NCI-H1417 (cell line): ENCODE measurements around the gene KCNJ12.
"Not testable (repeated sequence)": the region's sequence is repeated elsewhere in the genome, so short reads cannot be mapped to it uniquely, and the experiment has no call there.

Experiments
- DNase-seq, 3 experiments: peaks; one replicate each; lab custom pipeline; 2025; lab: John Stamatoyannopoulos, UW

The KCNJ12 gene

DNA sequence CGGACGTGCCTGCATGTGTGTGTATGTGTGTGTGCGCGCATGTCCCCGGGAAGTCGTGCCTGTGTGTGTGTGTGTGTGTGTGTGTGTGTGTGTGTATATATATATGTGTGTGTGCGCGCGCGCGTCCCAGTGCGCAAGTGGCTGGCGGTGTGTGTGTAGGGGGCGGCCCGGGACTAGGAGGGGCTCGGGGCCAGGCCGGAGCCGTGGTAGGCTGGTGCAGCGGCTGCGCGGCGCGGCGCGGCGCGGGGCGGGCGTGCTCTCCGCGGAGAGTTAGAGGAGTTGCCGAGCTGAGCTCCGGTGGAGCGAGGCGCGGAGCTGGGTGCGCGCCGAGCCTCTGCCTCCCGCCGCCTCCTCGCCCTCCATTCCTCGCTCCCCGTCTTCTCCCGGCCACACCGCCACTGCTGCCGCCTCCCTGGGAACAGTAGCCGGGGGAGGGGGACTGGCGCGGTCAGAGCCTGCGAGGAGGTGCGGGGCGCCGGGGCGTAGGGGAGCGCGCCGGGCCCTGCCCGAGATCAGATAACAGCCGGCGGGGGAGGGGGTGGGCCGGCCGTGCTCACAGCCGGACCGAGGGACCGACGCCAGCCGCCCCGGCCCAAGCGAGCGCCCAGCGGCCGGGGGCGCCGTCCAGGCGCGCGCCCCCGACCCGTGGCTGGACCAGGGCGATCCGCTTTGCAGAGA lies at the start of gene KCNJ12:
TSS of gene KCNJ12 (plus strand) at position 277 of the 678 bp plus-strand sequence. CDS start 38,986 bp downstream, outside the sequence.
- DNase-seq: peak in 2 of 3 experiments; percentile 29 to 48

DNA sequence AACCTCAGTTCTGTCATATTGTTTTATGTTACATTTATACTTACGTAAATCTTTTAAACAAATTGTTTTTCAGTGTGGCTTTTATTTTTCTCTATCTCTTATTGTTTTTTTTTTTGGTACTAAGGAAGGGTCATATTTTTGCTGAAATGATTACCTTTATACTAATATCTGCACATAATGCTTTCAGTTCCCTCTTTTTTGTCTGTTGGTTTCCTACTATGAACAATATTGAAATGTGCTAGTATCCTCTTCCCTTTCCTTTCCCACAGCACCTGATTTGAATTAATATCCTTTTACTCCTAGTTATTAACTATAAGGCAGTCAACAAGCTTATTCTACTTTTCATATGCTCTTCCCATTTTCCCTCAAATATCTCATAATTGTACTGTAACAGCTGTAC lies 48.2 kb upstream of the KCNJ12 start:
- not testable (repeated sequence) for DNase-seq

DNA sequence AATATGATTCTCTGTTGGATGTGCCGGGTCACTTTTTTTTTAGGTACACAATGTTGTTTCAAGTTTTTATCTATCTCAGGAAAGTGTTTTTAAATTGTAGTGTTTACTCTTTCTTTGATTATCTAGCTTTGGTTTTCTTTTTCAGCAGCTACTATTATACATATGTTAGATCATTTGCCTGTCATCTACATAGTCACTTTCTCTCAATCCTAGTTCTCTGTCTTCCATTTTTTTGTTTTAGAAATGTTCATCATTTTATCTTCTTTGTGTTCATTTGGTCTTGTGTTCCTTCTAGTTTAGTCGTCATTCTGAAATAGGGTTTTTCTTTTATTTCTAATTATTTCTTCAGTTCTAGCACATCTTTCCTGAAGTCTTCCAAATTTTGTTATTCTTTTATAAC lies 47.4 kb upstream of the KCNJ12 start:
- not testable (repeated sequence) for DNase-seq

DNA sequence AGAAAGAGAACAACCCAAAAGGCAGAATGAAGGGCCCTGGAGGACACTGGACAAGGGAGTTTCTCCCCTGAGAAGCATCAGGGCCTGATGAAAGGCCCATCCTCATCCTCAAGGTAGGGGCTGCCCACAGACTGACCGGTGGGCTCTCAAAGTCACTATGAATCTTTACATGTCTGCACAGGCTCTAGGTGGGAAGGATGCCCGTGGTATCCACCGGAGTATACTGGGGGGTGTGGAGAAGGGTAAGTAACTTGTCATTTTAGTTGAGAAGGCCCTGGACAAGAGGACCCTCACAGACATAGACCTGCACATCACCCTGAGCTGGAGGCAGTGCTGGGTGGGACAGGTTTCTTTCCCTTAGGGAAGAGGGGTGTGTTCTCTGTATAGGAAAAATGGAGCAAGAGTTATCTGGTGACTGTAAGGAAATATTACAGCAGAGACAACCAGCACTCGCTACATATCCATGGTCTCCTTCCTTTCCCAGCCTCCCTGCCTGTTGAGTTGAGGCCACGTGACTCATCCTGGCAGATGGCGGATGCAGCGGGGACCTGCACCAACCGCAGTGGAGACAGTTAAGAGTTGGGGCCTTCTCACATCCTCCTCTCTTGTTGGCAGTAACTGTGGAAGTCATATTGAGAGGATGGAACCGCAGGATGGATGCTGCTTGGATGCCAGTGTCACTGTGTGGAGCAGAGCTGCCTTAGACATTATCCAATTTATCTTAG lies 45.6 kb upstream of the KCNJ12 start:
- DNase-seq: no peak

DNA sequence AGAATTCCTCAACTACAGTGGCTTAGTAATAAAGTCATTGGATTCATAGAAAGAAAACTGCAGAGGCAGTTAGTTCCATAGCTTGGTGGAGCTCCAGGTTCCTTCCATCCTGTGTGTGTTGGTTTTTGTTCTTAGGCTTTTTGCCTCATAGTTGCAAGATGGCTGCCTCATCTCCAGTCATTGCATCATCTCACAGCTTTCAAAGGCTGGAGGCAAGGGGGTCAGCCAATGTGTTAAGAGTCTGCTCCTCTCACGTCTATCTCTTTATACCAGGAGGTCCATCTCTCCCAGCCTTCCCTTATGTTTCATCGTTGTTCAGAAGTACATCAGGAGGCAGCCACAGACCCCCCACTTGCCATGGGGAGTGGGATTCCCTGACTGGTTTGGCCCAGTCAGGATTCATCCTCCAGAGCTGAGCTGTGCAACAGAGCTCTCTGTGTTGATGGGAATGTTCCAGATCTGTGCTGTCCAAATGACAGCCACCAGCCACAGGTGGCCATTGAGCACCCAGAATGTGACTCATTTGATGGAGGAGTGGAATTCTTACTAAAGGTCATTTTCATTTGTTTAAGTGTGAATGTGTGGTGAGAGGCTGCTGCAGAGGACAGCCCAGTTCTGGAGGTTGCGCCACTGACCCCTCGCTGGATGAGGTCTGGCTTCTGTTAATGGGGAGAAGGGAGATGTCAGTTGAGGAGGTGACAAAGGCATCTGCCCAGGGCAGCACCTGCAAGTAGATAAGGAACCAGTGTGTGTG lies 39.4 kb upstream of the KCNJ12 start:
- not testable (repeated sequence) for DNase-seq

DNA sequence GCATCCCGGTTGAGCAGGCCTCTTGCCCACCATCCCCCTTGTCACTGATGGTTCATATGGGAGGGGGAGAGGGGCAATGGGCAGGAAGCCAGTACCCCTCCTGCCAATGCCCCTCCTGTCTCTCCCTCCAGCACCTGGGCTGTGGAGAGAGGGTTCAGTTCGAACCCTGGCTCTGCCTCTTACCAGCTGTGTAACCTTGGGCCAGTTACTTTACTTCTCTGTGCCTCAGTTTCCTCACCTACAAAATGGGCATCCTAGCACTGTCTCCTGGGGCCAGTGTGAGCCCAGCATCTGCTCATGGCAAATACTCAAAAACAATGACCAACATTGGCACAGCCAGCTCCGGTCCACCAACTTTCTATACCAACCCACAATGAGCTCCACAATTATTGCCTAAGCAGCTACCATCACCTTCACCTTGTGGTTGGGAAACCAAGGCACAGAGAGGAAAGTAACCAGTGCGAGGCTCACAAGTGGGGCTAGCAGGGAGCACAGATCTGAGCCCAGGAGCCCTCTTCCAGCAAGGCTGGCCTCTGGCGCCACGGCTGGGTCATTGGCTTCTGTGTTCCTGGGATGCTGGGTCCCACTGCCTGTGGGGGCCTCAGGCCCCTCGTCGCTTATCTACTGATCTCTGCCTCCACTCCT lies 38.1 kb upstream of the KCNJ12 start:
- DNase-seq: not testable (repeated sequence)

DNA sequence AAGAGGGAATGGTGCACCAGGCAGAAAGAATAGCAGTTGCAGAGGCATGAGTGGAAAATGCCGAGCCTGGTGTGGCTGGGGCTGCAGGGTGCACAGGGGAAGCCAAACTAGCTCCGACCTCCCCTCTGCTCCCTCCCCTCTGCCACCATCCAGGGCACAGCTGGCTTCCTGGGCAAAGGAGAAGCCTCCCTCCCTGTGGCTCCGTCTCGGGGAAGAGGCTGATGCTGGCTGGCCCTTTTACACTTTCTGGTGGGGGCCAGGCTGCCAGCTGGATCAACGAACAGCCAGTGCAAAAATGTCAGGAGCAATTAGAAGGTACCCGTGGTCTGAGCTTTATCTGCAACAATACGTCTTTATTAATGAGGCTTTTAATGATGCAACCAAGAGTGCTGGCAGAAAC lies 37.1 kb upstream of the KCNJ12 start:
- DNase-seq: no peak

DNA sequence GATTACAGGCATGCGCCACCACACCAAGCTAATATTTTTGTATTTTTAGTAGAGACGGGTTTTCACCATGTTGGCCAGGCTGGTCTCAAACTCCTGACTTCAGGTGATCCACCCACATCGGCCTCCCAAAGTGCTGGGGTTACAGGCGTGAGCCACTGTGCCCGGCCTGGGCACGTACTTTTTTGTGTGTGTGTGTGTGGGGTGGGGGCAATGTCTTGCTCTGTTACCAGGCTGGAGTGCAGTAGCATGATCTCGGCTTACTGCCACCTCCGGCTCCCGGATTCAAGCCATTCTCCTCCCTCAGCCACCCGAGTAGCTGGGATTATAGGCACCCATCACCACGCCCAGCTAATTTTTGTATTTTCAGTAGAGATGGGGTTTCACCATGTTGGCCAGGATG lies 36.6 kb upstream of the KCNJ12 start:
- not testable (repeated sequence) for DNase-seq

DNA sequence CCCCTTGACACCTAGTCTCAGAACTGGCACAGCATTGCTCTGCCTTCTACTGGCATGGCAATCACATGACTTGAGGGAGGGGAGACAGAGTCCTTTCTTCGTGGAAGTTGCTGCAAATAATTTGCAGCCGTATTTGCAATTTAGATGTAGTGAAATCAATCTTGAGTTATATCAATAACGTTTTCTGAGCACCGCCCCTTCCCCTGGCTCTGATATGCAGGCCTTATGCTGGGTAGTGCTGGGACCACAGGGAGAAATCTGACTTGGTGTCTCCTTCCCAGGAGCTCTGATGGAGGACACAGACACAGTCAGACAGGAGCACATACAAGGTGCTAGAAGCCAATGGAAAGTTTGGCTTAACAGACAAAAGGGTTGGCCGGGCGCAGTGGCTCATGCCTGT lies 35.8 kb upstream of the KCNJ12 start:
- DNase-seq: not testable (repeated sequence)

DNA sequence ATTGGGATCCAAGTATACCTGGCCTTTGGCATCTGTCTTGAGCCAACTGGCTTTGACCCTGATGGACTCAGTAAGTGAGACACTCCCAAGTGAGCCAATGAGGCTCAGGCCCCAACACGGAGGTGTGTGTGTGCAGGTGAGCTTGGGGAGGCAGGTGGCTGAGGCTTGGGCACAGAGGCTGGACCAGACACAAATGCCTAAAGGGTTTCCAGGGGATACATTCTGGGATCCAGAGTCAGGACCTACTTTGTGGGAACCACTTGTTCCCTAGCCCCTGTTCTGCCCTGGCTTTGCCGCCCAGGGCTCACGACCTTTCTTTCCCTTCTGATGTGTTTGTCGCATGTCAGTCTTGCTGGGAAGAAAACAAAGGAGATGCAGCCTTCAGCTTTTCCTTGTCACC lies 34.9 kb upstream of the KCNJ12 start:
- DNase-seq: not testable (repeated sequence)

DNA sequence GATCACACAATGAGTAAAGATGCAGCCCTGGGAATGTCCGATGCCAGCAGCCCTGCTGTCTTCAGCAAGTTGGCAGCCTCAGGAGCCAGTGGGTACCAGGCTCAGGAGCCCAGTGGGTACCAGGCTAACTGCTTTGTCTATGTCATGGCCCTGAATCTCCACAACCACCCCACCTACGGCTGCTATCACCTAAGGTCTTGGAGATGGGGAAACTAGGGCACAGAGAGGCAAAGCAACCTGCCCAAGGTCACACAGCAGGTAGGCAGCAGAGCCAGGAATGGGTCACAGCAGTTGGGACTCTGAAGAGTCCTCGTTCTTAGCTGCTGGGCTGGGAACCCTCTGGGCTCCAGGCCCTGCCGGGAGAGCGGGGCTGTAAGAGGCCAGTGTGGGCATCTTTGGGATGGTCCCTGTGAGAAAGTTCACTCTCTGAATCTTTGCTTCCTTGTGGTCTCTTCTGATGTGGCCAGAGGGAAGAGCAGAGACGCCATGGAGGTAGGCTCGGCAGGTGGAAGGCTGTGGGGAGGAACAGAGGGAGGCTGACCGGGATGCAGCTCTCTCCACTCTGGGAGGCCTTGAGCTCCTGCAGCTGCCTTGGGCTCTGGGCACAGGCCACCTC lies 34.1 kb upstream of the KCNJ12 start:
- not testable (repeated sequence) for DNase-seq

DNA sequence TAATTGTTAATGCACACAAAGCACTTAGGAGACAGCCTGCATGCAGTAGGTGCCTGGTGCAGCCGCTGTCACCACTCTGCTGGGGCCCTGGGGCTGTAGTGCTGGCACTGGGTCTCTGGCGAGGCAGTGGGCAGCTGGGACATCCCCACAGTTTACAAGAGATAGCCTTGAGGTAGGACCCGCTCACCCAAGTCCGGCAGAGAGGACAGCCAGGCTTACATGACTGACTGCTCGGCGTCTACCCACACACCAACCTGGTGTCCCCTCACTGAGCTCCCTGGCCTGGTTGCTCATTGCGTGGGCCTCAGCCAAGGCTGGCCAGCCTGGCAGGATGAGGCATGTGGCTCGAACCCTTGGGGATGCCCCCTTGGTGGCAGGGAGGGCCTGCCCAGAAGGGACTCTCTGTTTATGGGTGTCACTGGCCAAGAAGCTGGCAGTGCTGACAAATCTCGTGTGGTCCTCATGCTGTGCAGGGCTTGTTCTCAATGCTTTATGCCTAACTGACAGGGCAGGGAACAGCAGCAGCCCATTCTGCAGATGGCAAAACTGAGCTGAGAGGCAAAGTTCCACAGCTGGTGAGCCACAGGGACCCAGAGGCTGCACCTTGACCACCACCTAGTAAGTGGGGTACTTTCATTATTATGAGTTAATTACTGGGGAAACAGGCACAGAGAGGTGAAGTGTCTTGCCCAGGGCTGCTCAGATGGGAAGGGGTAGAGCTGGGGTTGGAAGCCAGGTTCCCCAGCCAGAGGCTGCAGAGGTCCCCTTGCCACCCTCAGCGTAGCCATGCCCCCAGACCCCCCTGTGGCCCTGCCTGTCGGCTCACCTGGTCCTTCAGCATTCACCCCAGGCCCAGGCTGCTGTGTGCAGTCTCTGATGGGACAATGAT lies 32.9 kb upstream of the KCNJ12 start:
- not testable (repeated sequence) for DNase-seq

DNA sequence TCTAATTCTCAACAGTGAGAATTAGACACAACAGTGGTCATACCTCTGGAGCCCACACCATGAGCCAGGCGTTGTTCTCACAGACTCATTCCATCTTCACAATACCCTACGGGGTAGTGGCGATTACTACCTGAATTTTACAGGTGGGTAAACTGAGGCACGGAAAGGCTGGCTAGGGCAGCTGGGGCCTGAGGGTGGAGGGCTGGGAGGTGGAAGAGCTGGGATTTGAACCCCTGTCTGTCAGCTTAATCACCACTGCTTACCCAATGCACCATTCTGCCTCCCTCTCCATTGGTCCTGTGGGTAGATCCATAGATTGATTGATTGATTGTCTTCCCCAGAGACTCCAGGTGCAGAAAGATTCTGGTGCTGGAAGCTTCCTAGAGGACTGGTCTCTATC lies 31.4 kb upstream of the KCNJ12 start:
- not testable (repeated sequence) for DNase-seq

DNA sequence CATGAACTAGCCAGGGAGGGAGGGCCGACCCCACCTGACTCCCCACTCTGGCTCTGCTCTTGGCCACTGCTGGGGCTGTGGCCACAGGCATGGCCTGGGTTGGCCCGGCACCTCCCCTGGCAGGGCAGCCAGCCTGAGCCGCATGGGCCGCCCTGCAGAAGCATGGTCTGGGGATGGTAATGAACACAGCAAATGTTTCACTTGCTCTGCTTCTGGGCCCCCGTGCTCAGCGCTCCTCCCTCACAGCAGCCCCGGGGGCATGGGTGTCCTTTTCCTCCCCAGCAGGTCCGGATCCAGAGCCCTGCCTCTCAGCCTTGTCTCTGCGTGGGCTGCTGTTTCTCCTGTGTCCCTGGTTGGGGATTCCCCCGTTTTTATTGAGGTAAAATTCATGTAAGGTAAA lies 30.9 kb upstream of the KCNJ12 start:
- DNase-seq: no peak

DNA sequence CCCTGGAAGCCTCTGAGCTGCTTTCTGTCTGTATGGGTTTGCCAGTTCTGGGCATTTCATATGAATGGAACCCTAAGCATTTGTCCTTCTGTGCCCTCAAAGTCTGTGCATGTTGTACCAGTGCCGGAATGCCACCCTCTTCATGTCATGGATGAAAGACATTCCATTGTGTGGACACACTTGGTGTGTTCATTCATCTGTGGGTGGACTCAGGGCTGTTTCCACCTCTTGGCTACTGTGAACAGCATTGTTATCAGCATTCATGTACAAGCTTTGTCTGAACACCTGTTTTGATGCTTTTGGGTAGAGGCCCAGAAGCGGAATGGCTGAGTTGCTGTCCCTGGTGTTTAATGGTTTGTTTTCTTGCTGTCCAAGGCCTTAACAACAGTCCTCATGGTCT lies 30.1 kb upstream of the KCNJ12 start:
- DNase-seq: not testable (repeated sequence)

DNA sequence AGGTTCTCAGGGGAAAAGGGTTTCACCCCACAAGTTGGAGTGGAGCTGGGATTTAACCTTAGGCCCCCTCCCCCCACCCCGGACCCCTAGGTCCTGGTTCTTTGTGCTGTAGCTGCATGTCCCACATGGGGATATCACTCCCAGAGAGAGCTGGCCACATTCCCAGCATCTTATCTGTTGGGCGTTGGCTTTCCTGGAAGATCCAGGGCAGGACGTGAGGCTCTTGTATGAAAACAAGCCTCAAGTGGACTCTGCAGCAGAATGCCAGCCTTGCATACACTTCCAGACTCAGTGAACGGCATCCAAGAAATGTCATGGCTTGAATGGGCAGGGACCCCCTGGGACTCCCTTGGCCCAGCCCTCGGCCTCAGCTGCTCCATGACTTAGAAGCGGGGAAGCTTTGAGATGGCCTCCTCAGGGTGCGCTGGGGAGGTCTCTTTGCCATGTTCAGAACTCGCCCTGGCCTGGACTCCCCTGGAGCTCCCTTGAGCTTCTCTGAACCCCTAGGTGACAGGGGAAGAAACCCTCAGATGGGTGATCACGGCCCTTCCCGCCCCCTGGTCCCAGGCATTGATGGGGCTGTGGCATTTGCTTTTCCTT lies 29.4 kb upstream of the KCNJ12 start:
- DNase-seq: not testable (repeated sequence)

DNA sequence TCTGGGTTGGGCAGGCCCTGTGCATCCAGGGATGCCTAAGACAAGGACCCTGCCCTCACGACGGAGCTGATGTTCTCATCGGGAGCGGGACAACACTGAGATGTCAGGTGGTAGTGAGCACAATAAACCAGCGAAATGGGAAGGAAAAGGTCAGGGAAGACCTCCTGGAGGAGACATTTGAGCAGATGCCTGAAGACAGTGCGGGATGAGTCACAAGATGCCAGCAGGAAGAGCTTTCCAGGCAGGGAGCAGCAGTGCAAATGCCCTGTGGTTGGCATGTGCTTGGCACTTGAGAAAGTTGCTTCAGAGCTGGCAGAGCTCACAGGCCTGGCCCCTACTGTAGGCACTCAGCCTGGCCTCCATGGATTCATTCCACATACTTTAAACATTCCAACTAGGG lies 28.5 kb upstream of the KCNJ12 start:
- DNase-seq: not testable (repeated sequence)

DNA sequence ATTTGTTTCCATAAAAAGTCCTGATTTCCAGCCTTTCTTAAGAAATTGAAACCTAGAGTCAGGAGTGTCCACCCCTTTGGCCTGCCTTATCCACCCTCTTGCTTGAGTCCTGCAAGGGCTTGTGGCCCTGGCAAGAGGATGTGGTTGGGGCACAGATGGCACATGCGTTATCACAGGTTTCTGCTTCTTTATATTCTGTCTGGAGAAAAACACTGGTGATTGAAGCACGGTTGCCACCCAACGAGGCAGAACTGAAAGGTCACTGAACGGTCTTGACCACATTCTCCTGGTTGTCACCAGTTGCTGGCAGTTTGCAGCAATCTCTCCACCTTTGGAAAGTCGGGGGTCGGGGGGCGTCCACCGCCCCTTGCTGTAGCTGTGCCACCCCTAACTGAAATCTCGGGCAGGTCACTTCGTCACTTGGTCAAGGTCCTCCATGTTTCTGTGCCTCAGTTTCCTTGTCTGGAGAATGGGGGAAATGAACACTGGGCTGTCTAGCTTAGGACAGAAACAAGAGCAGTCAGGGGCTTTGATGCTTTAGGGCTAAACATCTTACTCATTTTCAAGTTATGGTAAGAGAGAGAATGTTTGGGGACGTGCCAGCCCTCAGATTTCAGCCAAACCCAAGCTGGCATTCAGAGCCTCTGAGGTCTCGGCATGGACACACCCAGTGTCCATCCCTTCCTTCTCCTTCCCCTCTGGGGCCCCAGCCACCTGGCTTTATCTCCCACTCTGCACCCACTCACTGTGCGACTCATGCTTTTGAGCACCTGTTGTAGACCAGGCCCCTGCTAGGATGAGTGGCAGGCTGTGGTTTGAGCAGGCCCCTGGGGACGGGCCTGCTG lies 27.9 kb upstream of the KCNJ12 start:
- not testable (repeated sequence) for DNase-seq

DNA sequence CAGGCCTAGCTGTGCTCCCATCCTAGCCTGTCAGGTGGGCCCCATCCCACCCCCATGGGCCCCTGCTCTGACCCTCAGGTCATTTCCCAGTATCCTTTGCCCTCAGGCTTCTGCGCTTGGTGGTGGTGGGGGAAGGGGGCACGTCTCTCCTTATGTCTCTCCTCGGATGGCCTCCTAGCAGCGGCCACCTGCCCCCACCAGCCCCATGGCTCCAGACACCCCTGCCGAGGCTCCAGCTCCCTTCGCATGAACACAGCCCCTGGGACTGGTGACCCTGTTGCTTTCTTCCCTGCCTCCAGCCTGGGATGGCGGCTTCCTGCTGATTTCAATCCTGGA lies 27.3 kb upstream of the KCNJ12 start:
- not testable (repeated sequence) for DNase-seq
